IPS DF 4.7 (cell line): ENCODE results near the gene CAPZB.

ENCODE experiments used
- DNase-seq: peaks from one replicate; pipeline ENCODE4 v3.0.0-alpha.2; 2013; ENCODE audit warnings: low spot score; ENCODE audit errors: extremely low read depth

Gene CAPZB

GRCh38 chr1:19407494-19408096 lies 77.7 kb downstream of the CAPZB start:
- DNase-seq: no peak

DNA sequence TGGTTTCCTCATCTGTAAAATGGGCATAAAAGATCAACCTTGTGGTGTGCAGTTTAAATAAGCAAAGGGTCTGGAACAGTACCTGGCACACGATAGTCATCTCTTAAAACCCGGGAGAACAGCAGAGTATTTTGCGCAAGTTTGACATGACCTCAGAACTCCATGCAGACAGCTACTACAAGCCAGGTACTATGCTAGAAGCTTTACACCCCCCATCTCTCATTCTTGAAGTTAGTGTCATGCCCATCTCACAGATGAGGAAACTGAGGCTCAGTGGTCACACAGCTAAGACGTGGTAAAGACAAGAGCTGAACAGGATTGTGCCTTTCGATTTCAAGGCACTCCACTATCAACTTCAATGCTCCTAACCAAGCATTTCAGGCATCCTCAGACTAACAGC lies 78.7 kb downstream of the CAPZB start:
- no peak for DNase-seq

DNA sequence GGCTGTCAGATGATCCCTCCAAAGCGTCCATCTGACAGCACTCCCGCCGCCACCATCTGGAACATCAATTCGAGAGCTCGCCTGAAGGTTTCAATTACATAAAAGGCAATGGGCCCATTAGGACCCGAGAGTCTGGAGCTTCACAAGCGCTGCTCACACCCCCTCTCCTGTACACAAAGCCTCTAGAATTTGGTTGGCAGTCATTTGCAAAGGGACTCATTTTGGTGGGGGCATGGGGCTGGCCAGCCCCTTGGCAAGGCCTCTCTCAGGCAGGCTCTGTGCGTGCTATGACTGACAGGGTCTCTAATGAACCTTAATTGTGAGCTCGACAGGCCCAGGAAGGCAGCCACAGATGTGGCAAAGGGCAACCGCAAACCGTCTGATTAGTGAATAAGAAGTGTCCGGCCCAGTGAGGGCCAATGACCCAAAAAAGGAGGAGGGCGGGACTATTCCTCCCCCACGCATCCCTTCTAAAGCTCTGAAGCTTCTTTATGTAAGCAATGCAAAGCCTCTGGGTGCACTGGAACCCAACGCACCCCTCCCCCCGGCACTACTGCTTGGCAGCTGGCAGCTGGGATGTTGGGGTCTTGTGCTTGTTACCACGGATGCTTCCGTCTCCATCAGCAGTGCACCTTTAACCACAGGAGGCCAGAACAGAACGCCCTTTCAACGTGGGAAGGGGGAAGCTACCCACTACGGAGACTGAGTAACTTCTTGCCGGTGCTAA lies 79.4 kb downstream of the CAPZB start:
- no peak for DNase-seq

DNA sequence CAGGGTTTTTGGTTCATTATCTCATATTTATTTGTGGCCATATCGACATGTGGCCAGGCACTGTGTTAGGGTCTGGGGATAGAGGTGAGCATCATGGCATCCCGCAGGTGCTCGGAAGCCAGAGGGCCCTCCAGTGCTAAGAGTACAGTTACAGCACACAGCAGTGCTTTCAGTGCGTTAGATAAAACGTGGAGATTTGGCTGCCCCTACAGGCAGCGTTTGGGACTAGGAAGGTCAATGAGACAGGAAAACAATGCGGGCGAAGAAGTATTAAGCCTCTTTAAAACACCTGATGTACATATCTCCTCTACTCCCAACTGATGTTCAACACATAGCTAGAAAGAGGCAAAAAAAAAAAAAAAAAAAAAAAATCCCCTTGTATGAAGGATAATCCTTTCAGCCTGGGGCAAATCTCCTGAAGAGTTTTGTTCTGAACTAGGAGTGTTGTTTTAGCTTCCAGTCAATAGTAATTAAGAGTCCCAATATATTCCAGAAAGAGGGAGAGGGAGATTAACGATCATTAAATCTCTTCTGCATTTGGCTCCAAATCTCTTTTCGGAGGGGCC lies 80.1 kb downstream of the CAPZB start:
- no peak for DNase-seq

DNA sequence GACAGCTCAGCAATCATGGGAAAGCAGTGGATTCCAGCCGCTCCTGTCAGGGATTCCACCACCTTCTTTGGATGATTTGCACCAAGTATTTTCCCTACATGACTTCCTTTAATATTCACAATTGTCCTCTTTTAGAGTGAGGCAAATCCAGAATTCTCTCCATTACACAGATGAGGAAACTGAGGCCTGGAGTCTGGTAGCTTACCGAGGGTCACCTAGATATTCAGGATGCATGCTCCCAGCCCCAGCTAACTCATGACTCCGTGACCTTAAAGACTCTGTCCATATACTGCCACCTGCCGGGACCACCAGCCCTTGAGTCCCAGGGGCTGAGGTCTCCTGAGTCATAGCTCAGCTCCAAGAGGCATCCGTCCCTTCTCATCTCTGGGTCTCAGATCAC lies 80.6 kb downstream of the CAPZB start:
- no peak for DNase-seq

- DNase-seq: no peak
These were observed 82.1 kb downstream of the CAPZB start for GRCh38 chr1:19403256-19403655.

DNA sequence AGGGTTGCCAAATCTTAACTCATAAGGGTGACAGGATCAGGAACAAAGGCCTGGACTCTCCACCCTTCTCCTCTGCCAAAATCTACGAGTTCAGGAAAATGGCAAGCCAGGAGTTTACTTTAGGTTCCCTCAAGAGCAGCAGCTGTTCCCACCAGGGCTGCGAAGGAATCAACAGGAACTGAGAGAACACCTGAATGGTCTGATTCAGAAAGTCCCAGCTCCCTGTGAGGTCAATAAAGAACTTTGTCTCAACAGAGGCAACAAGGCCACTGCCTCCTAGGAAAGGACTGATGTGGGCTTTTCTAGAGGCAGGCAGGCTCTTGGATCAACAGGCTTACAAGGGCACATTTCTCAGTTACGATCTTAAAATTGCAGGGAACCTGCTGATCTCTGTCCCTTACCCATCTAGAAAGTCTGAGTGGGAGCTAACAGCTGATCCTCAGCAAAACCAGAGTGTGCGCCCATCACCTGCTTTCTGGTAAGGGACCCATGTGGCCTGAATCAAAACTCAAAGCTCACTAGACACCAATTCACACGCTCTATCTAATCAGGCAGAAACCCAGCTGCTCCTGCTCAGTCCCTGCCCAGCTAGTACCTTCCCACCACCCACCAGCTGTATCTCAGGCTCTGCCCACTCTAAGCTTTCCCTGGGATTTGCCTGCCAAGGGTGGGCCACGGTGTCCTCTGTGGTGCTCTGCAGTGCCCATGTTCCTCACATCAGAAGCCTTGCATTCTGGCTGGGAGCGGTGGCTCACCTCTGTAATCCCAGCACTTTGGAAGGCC lies 83.1 kb downstream of the CAPZB start:
- DNase-seq: no peak

DNA sequence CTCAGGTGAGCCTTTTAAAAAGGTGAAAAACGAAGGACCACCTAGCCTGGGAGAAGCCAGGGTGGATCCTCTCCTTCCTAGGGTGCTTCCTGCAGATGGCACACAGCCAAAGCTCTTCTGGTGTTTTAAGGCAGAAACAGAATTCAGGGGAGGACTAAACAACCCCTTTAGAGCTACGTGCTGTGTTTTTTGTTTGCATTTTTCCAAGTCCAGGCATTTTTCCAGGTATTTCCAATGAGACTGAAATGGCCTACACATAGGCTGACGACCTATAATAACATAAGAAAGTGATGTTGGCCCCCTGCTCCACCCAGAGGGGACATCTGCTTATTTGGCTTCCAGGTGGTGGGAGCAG lies 83.8 kb downstream of the CAPZB start:
- no peak for DNase-seq

GRCh38 chr1:19400875-19401534 lies 84.3 kb downstream of the CAPZB start:
- peak; percentile 25 for DNase-seq

GRCh38 chr1:19400192-19400611 lies 85.1 kb downstream of the CAPZB start:
- DNase-seq: no peak

DNA sequence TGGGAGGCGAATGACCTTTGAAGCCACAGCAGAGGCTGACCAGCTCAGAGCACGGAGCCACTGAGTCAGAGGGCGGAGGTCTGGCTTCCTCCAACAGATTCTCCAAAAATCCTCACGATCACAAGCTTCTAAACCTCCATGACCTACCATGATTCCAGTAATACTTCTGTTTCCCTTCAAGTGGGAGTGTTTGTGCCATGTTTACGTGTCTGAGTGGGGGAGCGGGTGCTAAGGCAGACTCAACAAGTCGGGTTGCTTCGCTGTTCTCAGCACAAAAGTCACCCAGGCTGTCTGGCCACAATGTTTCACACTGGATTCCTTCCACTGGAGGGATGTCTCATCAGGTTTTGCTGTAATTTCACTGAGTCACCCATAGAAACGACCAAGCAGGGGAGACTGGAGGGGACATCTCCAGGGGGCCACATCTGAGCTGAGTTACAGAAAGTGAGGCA lies 87.0 kb downstream of the CAPZB start:
- no peak for DNase-seq

GRCh38 chr1:19397217-19397945 lies 88.0 kb downstream of the CAPZB start:
- DNase-seq: no peak

DNA sequence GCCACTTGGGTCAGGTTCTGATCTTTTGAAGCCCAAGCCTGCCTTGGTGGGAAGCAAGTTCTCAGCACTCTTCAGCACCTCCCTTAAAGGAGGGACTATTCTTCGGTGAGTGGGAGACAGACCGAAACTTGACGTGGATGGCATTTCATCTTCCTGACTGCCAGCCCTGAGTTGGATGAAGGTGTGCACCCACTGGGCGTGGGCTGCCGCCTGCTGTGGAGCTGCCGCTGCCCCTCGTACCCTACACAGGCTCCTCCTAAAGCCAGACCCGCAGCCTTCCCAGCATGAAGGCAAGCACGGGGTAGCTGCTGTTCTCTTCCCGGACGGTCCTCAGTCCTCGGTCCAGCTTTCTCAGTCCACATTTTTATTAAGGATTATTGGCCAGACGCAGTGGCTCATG lies 89.1 kb downstream of the CAPZB start:
- DNase-seq: no peak

GRCh38 chr1:19395678-19396192 lies 89.6 kb downstream of the CAPZB start:
- no peak for DNase-seq

- DNase-seq: no peak
These were observed 92.3 kb downstream of the CAPZB start for GRCh38 chr1:19393046-19393445.

GRCh38 chr1:19392221-19392620 lies 93.1 kb downstream of the CAPZB start:
- no peak for DNase-seq

DNA sequence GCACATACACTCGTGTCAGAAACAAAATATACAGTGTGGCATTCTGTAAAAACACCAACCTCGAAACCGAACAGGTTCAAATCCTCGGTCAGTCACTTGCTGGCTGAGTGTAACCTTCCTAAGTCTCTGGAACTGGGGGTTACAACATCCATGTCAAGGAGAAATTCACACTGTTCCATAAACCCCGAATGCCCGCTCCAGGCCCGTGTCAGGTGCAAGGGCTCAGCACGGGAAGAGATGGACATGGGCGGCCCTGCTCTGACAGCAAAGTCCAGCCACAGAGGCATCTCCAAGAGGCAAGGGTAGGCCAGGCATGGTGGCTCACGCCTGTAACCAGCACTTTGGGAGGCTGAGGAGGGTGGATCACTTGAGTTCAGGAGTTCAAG lies 93.8 kb downstream of the CAPZB start:
- no peak for DNase-seq

DNA sequence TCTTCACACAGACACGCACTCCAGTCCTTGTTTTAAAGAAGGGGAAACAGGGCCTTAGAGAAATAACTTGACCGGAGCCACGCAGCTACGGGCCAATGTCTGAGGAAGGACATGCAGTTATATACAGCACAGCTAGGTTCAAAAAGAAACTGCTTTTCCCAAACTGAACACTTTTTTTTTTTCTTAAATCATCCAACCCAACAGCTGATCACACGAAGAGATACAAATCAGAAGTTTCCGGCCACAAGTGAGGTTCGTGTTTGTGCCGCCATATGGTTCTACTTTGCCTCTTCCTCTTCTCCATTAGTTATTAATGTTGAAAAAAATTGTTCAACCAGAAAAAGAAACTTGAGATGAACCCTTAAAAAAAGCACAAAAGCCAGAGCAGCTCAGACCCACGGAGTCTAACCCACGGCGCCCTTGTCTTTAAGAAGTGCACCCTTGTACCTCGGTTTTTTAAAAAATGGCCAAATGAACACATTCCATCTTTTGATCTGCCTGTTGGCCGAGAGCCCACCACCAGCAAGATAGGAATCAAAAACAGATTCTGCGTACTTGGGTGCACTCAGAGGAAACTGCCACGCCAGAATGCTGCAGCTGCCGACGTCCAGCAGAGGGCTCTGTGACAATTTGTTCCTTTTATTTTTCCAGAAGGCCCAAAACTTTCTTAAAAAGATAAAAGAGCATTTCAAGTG lies 94.3 kb downstream of the CAPZB start:
- no peak for DNase-seq

DNA sequence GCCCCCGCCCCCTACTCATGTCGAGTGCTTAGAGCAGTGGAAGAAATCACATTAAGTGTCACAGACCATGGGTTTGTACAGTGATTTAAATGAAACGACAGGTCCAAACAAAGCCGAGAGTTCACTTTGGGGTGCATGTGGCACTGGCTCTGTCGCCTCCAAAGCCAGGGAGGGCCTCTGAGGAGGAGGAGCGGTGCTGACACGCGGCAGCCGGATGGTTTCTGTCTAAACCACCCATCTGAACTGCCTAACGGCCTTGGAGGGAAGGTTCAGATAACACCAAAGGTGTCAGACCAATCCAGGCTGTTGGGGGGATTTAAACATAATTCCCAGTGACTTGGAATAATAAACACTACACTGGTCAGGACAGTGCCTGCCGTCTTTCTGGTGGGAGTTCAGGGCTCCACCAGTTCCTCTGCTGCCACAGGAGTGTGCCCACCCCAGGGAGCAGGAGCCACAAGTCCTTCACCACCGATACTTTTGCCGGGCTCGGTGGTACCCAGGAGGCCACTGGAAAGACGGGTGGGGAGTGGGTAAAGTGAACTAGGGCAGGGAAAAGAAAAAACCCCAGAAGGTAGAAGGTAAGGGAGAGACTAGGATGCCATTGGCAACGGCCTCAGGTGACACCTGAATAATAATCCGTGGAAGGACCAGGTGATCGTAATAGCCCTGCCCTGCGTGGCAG lies 95.0 kb downstream of the CAPZB start:
- no peak for DNase-seq

GRCh38 chr1:19388980-19389379 lies 96.4 kb downstream of the CAPZB start:
- no peak for DNase-seq
